ENCODE measurements around the gene CAMSAP1. TPM values are rescaled to one million over a fixed set of nuclear protein-coding genes. Genes with fewer than 3 reads are reported as not detected.

CAMSAP1 gene
- total RNA-seq, 1 donor from 2014 or later = 150 TPM

GRCh38 chr9:135780086-135780485 is 127.3 kb downstream of the CAMSAP1 start:
- TF ChIP-seq, protein P1, sequence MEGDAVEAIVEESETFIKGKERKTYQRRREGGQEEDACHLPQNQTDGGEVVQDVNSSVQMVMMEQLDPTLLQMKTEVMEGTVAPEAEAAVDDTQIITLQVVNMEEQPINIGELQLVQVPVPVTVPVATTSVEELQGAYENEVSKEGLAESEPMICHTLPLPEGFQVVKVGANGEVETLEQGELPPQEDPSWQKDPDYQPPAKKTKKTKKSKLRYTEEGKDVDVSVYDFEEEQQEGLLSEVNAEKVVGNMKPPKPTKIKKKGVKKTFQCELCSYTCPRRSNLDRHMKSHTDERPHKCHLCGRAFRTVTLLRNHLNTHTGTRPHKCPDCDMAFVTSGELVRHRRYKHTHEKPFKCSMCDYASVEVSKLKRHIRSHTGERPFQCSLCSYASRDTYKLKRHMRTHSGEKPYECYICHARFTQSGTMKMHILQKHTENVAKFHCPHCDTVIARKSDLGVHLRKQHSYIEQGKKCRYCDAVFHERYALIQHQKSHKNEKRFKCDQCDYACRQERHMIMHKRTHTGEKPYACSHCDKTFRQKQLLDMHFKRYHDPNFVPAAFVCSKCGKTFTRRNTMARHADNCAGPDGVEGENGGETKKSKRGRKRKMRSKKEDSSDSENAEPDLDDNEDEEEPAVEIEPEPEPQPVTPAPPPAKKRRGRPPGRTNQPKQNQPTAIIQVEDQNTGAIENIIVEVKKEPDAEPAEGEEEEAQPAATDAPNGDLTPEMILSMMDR (IDR thresholded peaks at IDR 0.05; ENCODE audit: partially characterized antibody, unreplicated experiment) = no peak
- Mint-ChIP-seq H3K4me3 (ENCODE audit: unreplicated experiment) (no peak overlapping the region), H3K36me3 (ENCODE audit: unreplicated experiment) (no peaks in the 10 kb centered on the region), H3K27ac (ENCODE audit: unreplicated experiment) (no peak overlapping the region), H3K9me3 (ENCODE audit: unreplicated experiment) (peaks cover 3% of the 10 kb centered on the region), H3K4me1 (ENCODE audit: low read depth, unreplicated experiment) (no peaks in the 10 kb centered on the region), H3K27me3 (ENCODE audit: unreplicated experiment) (no peaks in the 10 kb centered on the region)
- DNase-seq = no peak

- Mint-ChIP-seq H3K27ac (ENCODE audit: unreplicated experiment) (no peak overlapping the region), H3K27me3 (ENCODE audit: unreplicated experiment) (no peaks in the 10 kb centered on the region), H3K9me3 (ENCODE audit: unreplicated experiment) (peaks cover 3% of the 10 kb centered on the region), H3K4me3 (ENCODE audit: unreplicated experiment) (no peak overlapping the region), H3K36me3 (ENCODE audit: unreplicated experiment) (no peaks in the 10 kb centered on the region), H3K4me1 (ENCODE audit: low read depth, unreplicated experiment) (no peaks in the 10 kb centered on the region)
- no peak for DNase-seq
- TF ChIP-seq, protein P1 (IDR thresholded peaks at IDR 0.05; ENCODE audit: partially characterized antibody, unreplicated experiment) = no peak
These were observed 127.8 kb downstream of the CAMSAP1 start for GRCh38 chr9:135779571-135779970.

GRCh38 chr9:135778421-135778820 is 128.9 kb downstream of the CAMSAP1 start:
- H3K4me3 Mint-ChIP-seq (ENCODE audit: unreplicated experiment) = no peak overlapping the region

DNA sequence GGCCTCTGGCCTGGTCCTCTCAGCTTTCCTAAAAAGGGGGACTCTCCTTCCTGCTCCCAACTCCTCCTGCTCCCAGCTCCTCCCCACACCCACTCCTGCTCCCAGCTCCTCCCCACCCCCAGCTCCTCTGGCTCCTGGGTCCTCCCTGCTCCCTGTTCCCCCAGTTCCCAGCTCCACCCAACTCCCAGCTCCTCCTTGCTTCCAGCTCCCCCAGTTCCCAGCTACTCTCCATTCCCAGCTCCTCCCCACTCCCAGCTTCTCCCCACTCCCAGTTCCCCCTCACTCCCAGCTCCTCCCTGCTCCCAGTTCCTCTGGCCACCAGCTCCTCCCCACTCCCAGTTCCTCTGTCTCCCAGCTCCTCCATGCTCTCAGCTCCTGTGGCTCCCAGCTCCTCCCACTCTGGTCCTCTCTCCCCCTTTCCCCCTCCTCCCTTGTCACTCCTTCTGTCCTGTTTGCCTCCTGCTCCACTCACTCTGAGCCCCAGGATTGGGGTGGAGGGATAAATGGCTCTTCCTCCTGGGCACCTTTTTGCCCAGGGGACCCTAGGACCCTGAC is 129.6 kb downstream of the CAMSAP1 start:
- Mint-ChIP-seq H3K9me3 (ENCODE audit: unreplicated experiment) (peaks cover 3% of the 10 kb centered on the region), H3K4me3 (ENCODE audit: unreplicated experiment) (no peak overlapping the region), H3K4me1 (ENCODE audit: low read depth, unreplicated experiment) (no peaks in the 10 kb centered on the region), H3K27me3 (ENCODE audit: unreplicated experiment) (no peaks in the 10 kb centered on the region), H3K36me3 (ENCODE audit: unreplicated experiment) (no peaks in the 10 kb centered on the region), H3K27ac (ENCODE audit: unreplicated experiment) (no peak overlapping the region)
- TF ChIP-seq, protein P1 (IDR thresholded peaks at IDR 0.05; ENCODE audit: partially characterized antibody, unreplicated experiment) = no peak
- no peak for DNase-seq

More at GRCh38 chr9:135778421-135778820, 128.9 kb downstream of the CAMSAP1 start:
- Mint-ChIP-seq H3K4me1 (ENCODE audit: low read depth, unreplicated experiment) (no peaks in the 10 kb centered on the region), H3K36me3 (ENCODE audit: unreplicated experiment) (no peaks in the 10 kb centered on the region), H3K27ac (ENCODE audit: unreplicated experiment) (no peak overlapping the region), H3K27me3 (ENCODE audit: unreplicated experiment) (no peaks in the 10 kb centered on the region), H3K9me3 (ENCODE audit: unreplicated experiment) (peaks cover 3% of the 10 kb centered on the region)
- TF ChIP-seq, protein P1 (IDR thresholded peaks at IDR 0.05; ENCODE audit: partially characterized antibody, unreplicated experiment) = no peak
- no peak for DNase-seq

DNA sequence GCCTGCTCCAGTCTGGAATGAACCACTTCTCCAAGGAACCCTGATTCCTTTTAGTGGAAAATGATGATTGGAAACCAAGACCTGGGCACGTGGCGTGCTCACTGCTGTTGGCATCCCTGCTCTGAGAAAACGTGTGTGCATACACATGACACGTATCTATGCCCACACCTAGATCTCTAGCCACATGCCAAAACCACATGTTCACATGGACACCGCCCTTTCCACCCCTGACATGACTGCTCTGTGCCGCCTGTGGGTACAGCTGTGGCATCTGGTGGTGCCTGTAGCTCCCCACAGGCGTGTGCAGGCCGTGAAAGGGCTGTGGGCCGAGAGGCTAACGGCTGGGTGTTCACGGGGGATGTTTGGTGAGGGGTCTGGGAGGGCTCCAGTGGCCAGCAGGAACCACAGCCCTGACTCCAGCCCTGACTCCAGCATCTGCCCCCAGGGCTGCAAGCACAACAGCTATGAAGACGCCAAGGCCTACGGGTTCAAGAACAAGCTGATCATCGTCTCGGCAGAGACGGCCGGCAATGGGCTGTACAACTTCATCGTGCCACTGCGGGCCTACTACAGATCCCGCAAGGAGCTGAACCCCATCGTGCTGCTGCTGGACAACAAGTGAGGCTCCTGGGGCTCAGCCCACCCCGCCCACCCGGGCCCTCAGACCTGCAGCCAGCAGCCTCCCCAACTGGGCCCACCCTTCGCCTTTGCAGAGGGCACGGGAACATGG is 130.3 kb downstream of the CAMSAP1 start:
- peaks cover 3% of the 10 kb centered on the region for H3K9me3 Mint-ChIP-seq (ENCODE audit: unreplicated experiment)
- TF ChIP-seq, protein P1 (IDR thresholded peaks at IDR 0.05; ENCODE audit: partially characterized antibody, unreplicated experiment) = no peak
- no peak overlapping the region for H3K27ac Mint-ChIP-seq (ENCODE audit: unreplicated experiment)
- no peaks in the 10 kb centered on the region for H3K36me3 Mint-ChIP-seq (ENCODE audit: unreplicated experiment)
- no peak for DNase-seq
- H3K4me3 Mint-ChIP-seq (ENCODE audit: unreplicated experiment) = no peak overlapping the region
- no peaks in the 10 kb centered on the region for H3K4me1 Mint-ChIP-seq (ENCODE audit: low read depth, unreplicated experiment)
- no peaks in the 10 kb centered on the region for H3K27me3 Mint-ChIP-seq (ENCODE audit: unreplicated experiment)

Measured in glutamatergic neuron (in vitro differentiated cells).